SHP77 (cell line): Measurements from ENCODE around the gene EIF2S3.
"Not testable (repeated sequence)": the region's sequence is repeated elsewhere in the genome, so short reads cannot be mapped to it uniquely, and the experiment has no call there.

Experiments used
- DNase-seq, 2 experiments: peaks; one replicate each; lab custom pipeline; 2025; lab: John Stamatoyannopoulos, UW

EIF2S3 gene

DNA sequence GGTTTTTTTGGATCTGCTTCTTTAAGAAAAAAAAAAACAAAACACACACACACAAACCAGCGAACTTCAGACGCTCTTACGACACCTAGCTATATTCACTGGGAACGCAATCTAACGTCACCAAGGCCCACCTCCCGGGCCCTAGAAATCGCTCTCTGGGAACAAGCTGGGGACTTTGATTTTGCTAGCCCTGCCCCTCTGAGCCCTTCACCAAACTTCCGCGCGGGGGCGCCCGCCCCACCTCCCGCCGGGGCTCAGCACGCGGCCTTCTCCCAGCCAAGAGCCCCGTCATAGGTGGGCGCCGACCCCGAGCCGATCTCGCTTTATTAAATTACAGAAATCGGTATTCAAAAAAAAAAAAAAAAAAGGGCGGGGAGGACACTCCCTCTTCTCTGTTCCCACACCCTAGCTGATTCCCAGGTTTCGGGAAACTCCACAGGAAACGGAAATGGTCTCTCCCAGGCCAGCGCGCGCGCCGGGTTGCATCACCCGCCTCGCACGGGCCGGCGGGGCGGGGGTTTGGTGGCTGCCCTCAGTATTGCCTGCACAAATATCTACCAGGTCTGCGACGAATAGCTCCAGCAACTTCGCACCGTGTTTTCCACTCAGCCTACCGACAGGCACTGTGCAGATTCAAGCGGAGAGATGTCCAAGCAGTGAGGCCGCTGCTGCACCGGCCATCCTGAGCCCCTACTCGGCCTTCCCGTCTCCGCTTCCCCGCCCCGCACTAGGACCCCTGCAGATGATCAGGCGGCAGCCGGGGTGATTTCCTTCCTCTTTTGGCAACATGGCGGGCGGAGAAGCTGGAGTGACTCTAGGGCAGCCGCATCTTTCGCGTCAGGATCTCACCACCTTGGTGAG is at the start of gene EIF2S3:
EIF2S3 (plus strand) TSS at position 775 of the 861 bp plus-strand sequence; CDS start at position 788, 13 bp downstream.
- DNase-seq: peak; percentile 79 to 86

DNA sequence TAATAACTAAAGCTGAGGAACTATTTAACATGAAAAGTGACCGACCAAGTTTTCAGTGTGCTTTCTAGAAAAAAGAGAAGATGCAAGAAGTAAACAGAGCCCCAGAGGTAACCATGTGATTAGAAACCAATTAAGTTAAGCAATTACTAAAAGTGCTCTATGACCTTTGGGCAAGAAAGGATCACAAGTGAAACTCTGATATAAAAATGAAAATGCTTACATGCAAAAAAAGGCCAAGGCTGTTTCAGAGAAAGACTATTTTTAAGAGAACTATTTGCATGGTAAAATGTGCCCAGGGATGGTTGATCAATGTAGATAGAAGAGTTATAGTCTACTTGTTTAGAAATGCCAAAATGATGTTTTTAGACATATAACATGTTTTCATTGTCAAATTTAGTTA is 49.7 kb upstream of the EIF2S3 start:
- DNase-seq: no peak

DNA sequence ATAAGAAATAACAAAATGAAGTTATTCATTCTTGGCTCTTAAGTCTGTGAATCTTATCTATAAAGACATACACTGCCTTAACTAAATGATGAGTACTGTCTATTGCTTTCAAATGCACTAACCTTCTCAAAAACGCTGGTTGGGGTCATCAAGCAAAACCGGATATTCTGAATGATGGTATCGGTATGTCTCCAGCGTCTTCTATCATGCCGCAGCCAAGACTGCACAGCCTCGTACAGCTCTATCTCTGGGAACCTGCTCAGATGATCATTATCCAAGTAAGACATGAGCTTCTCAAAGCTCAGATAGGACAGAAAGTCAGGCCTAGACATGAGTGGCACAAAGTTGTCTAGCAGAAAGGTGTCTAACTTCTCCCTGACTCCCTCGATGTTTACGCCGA is 48.9 kb upstream of the EIF2S3 start:
- DNase-seq: no peak

DNA sequence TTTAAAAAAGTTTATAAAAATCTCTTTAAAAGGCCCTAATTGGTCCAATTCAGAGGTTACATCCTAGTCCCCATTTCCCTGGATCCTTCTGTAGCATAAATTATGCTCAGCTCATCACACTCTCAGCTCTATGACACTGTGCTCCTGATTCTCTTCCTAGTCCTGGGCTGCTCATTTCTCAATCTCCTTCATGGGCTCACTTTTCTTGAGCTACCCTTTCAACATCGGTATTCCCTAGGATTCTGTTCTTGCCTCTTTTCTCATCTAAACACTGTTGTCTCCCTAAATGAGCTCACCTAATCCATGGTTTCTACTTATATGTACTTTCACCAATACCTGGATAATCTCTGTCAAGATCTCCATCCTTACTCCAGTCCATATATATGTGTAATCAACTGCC is 42.5 kb upstream of the EIF2S3 start:
- DNase-seq: no peak

DNA sequence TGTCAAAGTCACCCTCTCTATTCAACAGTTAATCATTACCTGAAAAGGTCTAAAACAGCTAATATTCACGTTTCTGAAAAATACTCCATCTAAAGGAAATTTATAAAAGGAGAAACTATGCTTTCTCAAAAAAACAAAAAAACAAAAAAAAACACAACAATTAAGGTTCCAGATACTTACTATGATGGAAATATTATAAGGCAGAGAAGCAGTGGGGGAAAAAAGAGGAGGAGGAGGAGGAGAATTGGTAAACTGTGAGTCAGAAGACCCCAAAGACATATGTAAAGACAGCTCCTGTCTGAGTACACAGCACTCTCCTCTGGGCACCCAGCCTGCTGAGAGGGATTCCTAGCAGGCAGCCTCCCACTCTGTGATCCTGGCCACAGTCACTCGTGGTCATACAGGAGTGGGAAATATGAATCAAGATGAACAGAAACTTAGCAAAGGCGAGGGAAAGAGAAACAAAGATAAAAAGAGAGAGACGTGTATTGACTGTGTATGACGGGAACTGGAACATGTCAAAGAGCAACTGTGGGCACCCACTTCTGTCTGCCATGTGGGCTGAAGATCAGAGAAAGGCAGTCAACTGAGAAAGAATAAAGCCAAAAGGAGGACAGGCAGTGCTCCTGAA is 40.3 kb upstream of the EIF2S3 start:
- DNase-seq: no peak

DNA sequence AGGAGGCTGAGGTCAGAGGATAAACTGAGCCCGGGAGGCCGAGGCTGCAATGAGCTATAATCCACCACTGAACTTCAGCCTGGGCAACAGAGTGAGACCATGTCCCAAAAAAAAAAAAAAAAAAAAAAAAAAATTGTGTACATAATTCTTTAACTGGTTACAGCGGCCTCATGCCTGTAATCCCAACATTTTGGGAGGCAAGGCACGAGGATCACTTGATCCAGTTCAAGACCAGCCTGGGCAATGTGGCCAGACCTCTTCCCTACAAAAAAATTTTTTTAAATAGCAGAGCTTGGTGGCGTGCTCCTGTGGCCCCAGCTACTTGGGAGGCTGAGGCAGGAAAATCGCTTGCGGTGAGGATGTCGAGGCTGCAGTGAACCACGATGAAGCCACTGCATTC is 37.1 kb upstream of the EIF2S3 start:
- no peak for DNase-seq

DNA sequence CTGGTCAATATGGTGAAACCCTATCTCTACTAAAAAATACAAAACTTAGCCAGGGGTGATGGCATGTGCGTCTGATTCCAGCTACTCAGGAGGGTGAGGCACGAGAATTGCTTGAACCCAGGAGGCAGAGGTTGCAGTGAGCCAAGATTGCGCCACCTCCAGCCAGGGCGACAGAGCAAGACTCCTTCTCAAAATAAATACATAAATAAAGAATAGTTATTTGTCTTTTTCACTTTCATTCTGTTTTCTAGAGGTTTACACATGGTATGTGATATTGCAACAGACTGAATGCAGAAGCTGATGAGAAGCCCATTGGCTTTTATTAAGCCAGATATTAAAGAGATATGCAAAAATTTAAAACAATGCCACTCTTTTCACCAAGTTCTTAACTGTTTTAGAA is 35.9 kb upstream of the EIF2S3 start:
- no peak for DNase-seq

DNA sequence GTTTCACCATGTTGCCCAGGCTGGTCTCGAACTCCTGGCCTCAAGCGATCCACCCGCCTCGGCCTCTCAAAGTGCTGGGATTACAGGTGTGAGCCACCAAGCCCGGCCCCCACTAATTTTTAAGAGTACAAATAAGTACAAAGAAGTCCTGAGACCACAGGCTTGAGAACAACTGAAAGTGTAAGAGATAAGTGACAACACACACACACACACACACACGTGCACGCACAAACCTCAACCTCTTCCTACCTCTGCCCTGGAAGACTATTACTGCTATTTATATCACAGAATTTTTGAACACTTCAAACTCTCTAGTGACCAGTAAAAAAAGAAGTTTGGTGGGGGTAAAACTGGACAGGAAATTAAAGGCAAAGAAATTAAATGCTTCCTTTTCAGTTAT is 35.3 kb upstream of the EIF2S3 start:
- DNase-seq: no peak

DNA sequence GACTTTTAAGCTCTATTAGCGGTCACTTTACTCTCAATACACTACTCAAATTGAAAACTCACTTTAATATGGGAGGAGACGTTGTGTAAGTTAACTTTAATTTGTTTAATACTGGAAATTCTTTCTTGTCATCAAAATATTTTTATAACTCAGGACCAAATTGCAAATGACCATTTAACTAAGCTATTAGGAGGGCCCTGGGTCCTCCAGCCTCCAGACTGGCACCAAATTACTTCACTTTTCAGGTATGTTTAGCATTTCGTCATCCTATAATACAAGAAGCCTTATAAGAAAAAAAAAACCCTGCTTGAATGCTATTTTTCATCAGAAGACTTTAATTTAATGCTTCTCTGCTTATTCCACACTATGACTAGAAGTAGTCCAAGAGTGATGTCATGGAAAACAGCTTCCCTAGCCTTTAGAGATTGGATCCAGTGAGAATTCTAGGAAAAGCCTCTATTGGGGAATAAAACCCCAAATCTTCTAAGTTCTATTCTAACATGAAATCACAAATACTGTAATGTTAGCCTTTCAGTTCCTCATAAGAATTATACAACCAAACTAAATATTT is 34.4 kb upstream of the EIF2S3 start:
- no peak for DNase-seq

DNA sequence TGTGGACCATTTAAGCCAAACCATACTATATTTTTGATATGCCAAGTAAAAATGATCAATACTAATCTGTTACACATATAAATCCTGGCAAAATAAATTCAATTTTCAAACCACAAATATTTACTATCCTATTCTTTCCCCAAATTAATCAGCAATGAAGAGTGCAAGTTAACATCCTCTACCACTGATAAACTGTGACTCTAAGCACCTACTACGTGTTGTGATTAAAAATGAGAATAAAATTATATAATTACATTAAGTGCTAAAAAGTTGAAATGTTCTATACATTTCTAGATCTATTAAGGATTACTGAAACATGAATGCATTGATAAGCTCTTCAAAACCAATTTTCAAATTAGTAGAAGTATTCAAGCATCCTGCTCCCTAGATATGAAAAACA is 31.2 kb upstream of the EIF2S3 start:
- DNase-seq: no peak

DNA sequence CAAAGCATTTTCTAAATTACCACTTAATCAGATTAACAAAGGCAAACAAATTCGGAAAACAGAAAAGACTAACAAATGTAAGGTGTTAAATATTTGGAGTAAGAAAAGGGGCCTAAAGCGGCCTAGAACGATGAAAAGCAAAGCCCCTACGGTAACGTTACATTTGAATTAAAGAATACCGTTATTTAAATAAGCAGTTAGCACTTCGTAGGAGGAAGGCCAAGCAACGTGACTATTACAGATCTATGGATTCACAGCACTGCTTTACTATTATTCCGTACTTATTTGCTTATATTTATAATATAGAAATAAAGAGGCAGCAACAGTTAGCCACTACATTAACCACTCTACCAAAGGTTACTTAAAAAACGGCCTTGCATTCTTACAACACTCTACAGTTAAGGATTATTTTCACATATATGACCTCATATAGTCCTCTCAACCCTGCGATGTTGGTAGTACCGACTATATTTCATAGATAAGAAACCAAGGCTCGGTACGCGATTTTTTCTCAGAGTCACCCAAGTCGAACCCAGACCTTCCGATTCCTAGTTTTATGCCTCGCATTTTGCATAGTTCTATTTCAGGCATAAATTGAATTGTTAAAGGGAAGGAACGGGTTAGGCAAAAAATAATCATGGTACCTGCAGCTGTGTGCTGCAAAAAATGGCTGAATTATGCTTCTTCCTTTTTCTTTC is 30.6 kb upstream of the EIF2S3 start:
- no peak for DNase-seq

DNA sequence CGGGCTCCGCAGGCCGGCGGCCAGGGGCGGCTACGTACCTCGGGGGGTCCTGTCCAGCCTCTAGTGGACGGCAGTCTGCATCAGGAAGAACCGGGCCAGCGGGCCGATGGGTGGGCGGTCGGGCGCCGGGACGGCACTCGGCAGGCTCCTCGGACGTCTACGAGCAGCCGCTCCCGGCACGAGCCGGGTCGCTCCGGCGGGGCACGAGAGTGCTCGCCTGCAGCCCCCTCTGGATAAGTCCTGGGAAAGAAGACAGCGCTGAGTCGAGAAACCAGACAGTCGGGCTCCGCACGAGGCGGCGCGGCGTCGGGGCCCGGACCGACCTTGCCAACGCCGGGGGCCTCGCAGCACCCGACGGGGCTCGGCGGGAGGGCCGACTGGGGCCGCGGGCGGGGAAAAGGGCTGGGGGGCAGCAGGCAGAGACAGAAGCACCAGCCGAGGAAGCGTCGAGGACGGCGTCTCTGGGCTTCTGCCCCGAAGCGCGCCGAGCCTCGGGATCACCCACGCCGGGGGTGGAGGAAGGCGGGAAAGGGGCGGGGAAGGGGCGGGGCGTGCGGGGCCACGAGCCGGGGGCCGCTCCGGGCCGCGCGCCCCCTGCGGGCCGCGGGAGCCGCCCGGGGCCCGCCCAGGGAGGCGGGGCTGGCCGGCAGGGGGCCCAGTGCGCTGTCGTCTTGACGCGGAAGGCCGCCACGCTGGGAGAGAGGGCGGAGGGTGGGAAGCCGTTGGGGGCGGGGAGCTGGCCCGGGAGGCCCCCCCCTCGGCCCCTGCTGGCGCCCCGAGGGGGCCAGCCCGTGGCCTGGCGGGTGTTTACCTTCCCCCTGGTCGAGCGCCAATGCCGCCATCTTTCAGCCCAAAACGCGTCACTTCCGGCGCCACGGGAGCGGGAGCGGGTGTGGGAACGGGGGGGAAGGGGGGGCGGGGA is 29.7 kb upstream of the EIF2S3 start:
- peak; percentile 76 to 85 for DNase-seq

DNA sequence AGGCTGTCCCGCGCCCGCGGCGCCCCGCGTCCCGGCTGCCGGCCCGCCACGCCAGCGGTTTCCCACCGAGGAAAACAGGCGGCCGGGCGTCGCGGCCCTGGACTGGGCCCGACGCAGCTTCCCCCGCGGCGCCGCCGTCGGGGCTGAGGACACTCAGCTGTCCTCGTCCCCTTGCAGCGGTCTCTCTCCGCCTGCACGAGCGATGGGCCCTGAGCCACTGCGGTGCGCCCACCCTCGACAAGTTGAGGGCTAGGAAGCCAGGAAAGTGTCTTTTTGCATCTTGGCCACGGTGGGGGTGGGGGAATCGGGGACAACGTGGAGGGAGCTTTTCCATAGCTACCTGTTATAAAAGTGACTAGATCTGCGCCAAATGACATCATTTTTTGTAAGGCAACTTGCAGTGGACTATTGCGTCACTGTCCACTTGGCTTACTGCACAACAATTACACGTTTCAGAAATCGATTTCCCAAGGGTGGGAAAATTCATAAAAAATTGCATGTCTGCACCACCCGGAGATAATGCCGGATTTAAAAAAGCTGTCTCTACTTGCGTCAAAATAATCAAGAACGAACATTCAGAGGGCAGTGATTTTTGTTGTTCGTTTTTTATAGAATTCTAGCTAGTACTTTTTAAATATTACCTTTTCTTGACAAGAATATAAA is 28.9 kb upstream of the EIF2S3 start:
- DNase-seq: peak; percentile 12 to 54

DNA sequence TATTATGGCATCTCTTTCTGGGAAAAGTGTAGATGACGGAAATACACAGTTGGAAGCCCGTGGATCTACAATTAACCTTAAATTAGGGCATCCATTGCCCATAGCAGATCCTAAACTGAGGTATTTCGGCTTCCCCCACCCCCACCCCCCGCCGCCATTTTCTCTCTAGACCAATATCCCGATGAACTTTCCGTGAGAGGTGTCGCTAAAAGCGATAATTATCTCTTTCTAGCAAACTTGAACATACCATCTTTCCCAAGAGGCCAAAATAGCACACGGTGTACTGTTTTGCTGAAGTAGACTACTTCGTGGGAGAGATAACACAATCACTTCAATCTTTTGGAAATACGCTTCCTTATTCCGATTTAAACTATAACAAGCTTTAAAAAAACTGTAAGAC is 28.3 kb upstream of the EIF2S3 start:
- peak in 1 of 2 experiments; percentile 16 for DNase-seq

DNA sequence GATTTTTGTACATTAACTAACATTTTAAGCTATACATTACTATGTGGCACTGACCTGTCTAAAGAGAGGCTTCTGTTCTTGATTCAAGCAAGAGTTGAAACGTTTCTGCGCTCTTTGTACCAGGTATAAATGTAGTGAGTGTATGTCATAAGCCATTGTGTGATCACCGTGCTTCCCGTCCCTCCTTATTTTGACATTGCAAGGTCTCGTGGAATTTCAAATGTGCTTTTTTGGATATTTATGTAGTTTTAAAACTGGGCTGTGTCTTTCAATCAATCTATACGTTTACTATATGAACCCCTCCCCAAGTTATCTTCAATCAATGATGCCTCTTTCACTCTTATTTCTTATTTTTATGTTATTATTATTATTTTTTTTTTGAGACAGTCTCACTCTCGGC is 27.7 kb upstream of the EIF2S3 start, which contains the start of gene KLHL15:
KLHL15 (minus strand) TSS at position 101 of the 400 bp plus-strand sequence. CDS start 20,493 bp downstream, outside the sequence.
- no peak for DNase-seq

DNA sequence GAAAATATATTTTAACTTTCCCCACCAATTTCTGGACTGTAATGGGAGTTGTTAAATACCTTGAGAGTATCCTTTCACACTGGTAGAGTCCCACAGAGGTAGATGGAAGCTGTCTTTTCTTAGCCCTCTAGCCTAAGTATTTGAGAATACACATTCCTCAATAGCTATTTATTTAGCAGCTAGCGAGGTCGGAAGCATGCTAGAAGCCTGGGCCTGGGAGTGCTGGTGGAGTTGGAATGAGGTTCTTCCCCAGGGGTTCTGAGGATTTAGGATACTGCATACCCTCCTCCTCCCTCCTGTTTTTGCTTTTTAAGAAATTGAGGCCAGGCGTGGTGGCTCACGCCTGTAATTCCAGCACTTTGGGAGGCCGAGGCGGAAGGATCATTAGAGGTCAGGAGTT is 26.8 kb upstream of the EIF2S3 start:
- DNase-seq: no peak

DNA sequence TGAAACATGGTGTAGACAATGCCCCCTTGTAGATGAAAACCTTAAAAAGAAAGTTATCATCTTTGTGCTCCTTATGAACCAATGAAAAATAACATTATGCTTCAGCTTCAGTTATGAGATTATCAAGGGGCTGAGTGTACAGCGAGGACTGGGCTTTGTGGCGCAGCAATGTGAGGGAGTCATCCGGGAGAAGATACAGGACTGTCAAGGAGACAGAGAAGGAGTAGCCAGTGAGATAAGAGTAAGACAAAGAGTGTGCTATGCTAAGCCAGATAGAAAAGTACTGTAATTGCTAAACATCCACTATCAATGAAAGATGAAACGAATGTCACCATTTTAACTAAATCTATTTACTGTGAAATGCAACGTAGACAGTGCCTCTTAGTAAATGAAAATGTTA is 24.2 kb upstream of the EIF2S3 start:
- no peak for DNase-seq

DNA sequence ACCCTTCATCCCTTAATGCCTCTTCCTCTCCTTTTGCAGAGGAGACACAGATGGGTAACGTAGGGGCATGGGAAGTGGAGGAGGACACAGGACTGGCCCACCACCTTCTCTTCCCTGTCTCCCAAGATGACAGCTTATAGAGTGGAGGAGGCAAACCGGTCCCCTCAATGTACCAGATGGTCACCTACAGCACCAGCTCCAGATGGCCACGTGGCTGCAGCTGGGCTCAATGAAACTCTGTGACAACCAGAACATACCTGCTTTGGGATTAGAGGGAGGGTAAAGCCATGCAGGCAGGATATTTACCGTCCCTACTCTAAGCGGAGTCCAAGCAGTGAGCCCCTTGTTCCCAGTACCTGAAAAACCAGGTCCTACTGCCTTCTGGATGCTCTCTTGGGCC is 20.3 kb upstream of the EIF2S3 start:
- no peak for DNase-seq

DNA sequence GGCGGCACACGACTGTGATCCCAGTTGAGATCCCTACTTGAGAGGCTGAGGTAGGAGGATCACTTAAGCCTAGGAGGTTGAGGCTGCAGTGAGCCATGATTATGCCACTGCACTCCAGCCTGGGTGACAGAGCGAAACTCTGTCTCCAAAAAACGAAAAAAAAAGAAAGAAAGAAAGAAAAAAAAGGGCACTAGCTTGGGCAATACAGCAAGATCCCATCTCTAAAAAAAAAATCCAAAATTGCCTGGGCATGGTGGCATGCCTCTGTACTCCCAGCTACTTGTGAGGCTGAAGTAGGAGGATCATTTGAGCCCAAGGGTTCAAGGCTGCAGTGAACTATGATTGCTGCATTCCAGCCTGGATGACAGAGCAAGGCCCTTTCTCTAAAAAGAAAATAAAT is 17.0 kb upstream of the EIF2S3 start:
- DNase-seq: no peak

DNA sequence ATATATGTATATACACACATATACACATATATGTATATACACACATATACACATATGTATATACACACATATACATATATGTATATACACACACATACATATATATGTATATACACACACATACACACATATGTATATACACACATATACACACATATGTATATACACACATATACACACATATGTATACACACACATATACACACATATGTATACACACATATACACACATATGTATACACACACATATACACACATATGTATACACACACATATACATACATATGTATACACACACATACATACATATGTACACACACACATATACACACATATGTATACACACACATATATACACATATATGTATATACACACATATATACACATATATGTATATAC is 8.7 kb upstream of the EIF2S3 start:
- not testable (repeated sequence) for DNase-seq

DNA sequence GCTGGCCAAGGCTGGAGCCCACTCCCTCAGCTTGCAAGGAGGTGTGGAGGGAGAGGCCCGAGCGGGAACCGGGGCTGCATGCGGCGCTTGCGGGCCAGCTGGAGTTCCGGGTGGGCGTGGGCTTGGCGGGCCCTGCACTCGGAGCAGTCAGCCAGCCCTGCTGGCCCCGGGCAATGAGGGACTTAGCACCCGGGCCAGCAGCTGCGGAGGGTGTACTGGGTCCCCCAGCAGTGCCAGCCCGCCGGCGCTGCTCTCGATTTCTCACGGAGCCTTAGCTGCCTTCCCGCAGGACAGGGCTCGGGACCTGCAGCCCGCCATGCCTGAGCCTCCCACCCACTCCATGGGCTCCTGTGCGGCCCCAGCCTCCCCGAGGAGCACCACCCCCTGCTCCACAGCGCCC is 5.1 kb upstream of the EIF2S3 start:
- not testable (repeated sequence) for DNase-seq
